IgD-negative memory B cell (primary cell): ENCODE data around the gene CORO2B. TPM values are rescaled to one million over a fixed set of nuclear protein-coding genes. Genes with fewer than 3 reads are reported as not detected.

Experiments
- H3K27ac Mint-ChIP-seq, 3 donors: one replicate each; pipeline ENCODE4 v1.8.0; 2020 to 2022; ENCODE audit warnings: mild to moderate bottlenecking in 3 of 3, mixed read lengths in 3 of 3, moderate library complexity in 1 of 3
- H3K27me3 Mint-ChIP-seq: one replicate; pipeline ENCODE4 v1.8.0; 2021; ENCODE audit warnings: mixed read lengths
- H3K36me3 Mint-ChIP-seq: one replicate; pipeline ENCODE4 v1.8.0; 2020; ENCODE audit warnings: mild to moderate bottlenecking, mixed read lengths
- H3K4me1 Mint-ChIP-seq, 3 donors: one replicate each; pipeline ENCODE4 v1.8.0; 2020 to 2022; ENCODE audit warnings: mixed read lengths in 3 of 3, mild to moderate bottlenecking in 1 of 3
- H3K4me3 Mint-ChIP-seq, 4 donors: one replicate each; pipeline ENCODE4 v1.8.0; 2020 to 2022; ENCODE audit warnings: mild to moderate bottlenecking in 4 of 4, mixed read lengths in 4 of 4, moderate library complexity in 3 of 4
- H3K9me3 Mint-ChIP-seq, 3 donors: one replicate each; pipeline ENCODE4 v1.8.0; 2020 to 2021; ENCODE audit warnings: mixed read lengths in 3 of 3, mild to moderate bottlenecking in 1 of 3
- polyA plus RNA-seq: library from polyadenylated mRNA; unstranded; fragments of 300-500 nt; fragmentation: Illumina TruSeq; gene quantifications from one replicate; pipeline ENCODE4 v1.2.3, GENCODE V29; 2021

CORO2B gene
- polyA plus RNA-seq, 1 donor from 2014 or later: 0.94 TPM

- Mint-ChIP-seq H3K4me3 (no peak overlapping the region), H3K27me3 (peaks cover 7% of the 10 kb centered on the region), H3K36me3 (no peaks in the 10 kb centered on the region), H3K27ac (no peak overlapping the region), H3K4me1 (peaks cover 0 to 3% (median 2%) of the 10 kb centered on the region in 3 donors), H3K9me3 (no peaks in the 10 kb centered on the region)
These were observed 73.2 kb downstream of the CORO2B start for GRCh38 chr15:68651916-68652525.

GRCh38 chr15:68653031-68653635, 74.3 kb downstream of the CORO2B start:
- no peaks in the 10 kb centered on the region for H3K36me3 Mint-ChIP-seq
- H3K9me3 Mint-ChIP-seq: no peaks in the 10 kb centered on the region
- H3K27ac Mint-ChIP-seq: no peak overlapping the region
- peaks cover 7% of the 10 kb centered on the region for H3K27me3 Mint-ChIP-seq
- peaks cover 0 to 3% (median 2%) of the 10 kb centered on the region in 3 donors for H3K4me1 Mint-ChIP-seq
- H3K4me3 Mint-ChIP-seq: no peak overlapping the region

- H3K4me3 Mint-ChIP-seq: no peak overlapping the region
- peaks cover 0 to 2% (median 2%) of the 10 kb centered on the region in 3 donors for H3K4me1 Mint-ChIP-seq
- peaks cover 7% of the 10 kb centered on the region for H3K27me3 Mint-ChIP-seq
- H3K9me3 Mint-ChIP-seq: no peaks in the 10 kb centered on the region
- H3K36me3 Mint-ChIP-seq: no peaks in the 10 kb centered on the region
- no peak overlapping the region for H3K27ac Mint-ChIP-seq
These were observed 75.0 kb downstream of the CORO2B start for GRCh38 chr15:68653801-68654200.

- no peaks in the 10 kb centered on the region for H3K4me1 Mint-ChIP-seq
- no peak overlapping the region for H3K27ac Mint-ChIP-seq
- H3K36me3 Mint-ChIP-seq: no peaks in the 10 kb centered on the region
- peaks cover 7% of the 10 kb centered on the region for H3K27me3 Mint-ChIP-seq
- H3K9me3 Mint-ChIP-seq: no peaks in the 10 kb centered on the region
- peak overlapping the region in 1 of 4 donors; percentile 63 for H3K4me3 Mint-ChIP-seq
These were observed 76.2 kb downstream of the CORO2B start for GRCh38 chr15:68654786-68655560.

- H3K9me3 Mint-ChIP-seq: peaks cover 0 to 2% (median 0%) of the 10 kb centered on the region in 3 donors
- H3K36me3 Mint-ChIP-seq: no peaks in the 10 kb centered on the region
- no peak overlapping the region for H3K4me3 Mint-ChIP-seq
- H3K27me3 Mint-ChIP-seq: peaks cover 7% of the 10 kb centered on the region
- H3K4me1 Mint-ChIP-seq: no peaks in the 10 kb centered on the region
- H3K27ac Mint-ChIP-seq: no peak overlapping the region
These were observed 77.1 kb downstream of the CORO2B start for GRCh38 chr15:68655686-68656437.

- Mint-ChIP-seq H3K4me3 (no peak overlapping the region), H3K36me3 (no peaks in the 10 kb centered on the region), H3K4me1 (no peaks in the 10 kb centered on the region), H3K27ac (no peak overlapping the region), H3K9me3 (peaks cover 0 to 2% (median 0%) of the 10 kb centered on the region in 3 donors), H3K27me3 (peaks cover 7% of the 10 kb centered on the region)
These were observed 77.6 kb downstream of the CORO2B start for GRCh38 chr15:68656438-68656739.

GRCh38 chr15:68658151-68658550, 79.4 kb downstream of the CORO2B start:
- Mint-ChIP-seq H3K27me3 (peaks cover 5% of the 10 kb centered on the region), H3K36me3 (no peaks in the 10 kb centered on the region), H3K4me3 (no peak overlapping the region), H3K4me1 (no peaks in the 10 kb centered on the region), H3K9me3 (peaks cover 0 to 2% (median 0%) of the 10 kb centered on the region in 3 donors), H3K27ac (no peak overlapping the region)

- H3K4me1 Mint-ChIP-seq: no peaks in the 10 kb centered on the region
- H3K27ac Mint-ChIP-seq: no peak overlapping the region
- H3K27me3 Mint-ChIP-seq: peaks cover 6% of the 10 kb centered on the region
- H3K36me3 Mint-ChIP-seq: no peaks in the 10 kb centered on the region
- no peak overlapping the region for H3K4me3 Mint-ChIP-seq
- H3K9me3 Mint-ChIP-seq: peaks cover 0 to 2% (median 2%) of the 10 kb centered on the region in 3 donors
These were observed 80.0 kb downstream of the CORO2B start for GRCh38 chr15:68658641-68659358.

GRCh38 chr15:68663526-68663925, 84.7 kb downstream of the CORO2B start:
- H3K36me3 Mint-ChIP-seq: no peaks in the 10 kb centered on the region
- peaks cover 14% of the 10 kb centered on the region for H3K27me3 Mint-ChIP-seq
- peaks cover 0 to 5% (median 2%) of the 10 kb centered on the region in 3 donors for H3K4me1 Mint-ChIP-seq
- no peak overlapping the region for H3K27ac Mint-ChIP-seq
- H3K4me3 Mint-ChIP-seq: no peak overlapping the region
- peaks cover 1 to 5% (median 2%) of the 10 kb centered on the region in 3 donors for H3K9me3 Mint-ChIP-seq

- H3K9me3 Mint-ChIP-seq: peaks cover 0 to 5% (median 3%) of the 10 kb centered on the region in 3 donors
- H3K4me1 Mint-ChIP-seq: peaks cover 0 to 5% (median 2%) of the 10 kb centered on the region in 3 donors
- no peak overlapping the region for H3K4me3 Mint-ChIP-seq
- H3K27ac Mint-ChIP-seq: no peak overlapping the region
- no peaks in the 10 kb centered on the region for H3K36me3 Mint-ChIP-seq
- H3K27me3 Mint-ChIP-seq: peaks cover 14% of the 10 kb centered on the region
These were observed 87.5 kb downstream of the CORO2B start for GRCh38 chr15:68666120-68666811.

GRCh38 chr15:68666812-68667450, 88.1 kb downstream of the CORO2B start:
- peaks cover 0 to 5% (median 3%) of the 10 kb centered on the region in 3 donors for H3K9me3 Mint-ChIP-seq
- H3K36me3 Mint-ChIP-seq: no peaks in the 10 kb centered on the region
- peaks cover 0 to 5% (median 2%) of the 10 kb centered on the region in 3 donors for H3K4me1 Mint-ChIP-seq
- H3K27ac Mint-ChIP-seq: no peak overlapping the region
- H3K27me3 Mint-ChIP-seq: peaks cover 20% of the 10 kb centered on the region
- no peak overlapping the region for H3K4me3 Mint-ChIP-seq

- Mint-ChIP-seq H3K27me3 (peaks cover 25% of the 10 kb centered on the region), H3K9me3 (peaks cover 0 to 5% (median 3%) of the 10 kb centered on the region in 3 donors), H3K36me3 (no peaks in the 10 kb centered on the region), H3K27ac (no peak overlapping the region), H3K4me3 (no peak overlapping the region), H3K4me1 (peaks cover 0 to 5% (median 2%) of the 10 kb centered on the region in 3 donors)
These were observed 89.2 kb downstream of the CORO2B start for GRCh38 chr15:68667800-68668625.
